Putamen (tissue), 1 donor: ENCODE results near the gene CBLIF.
"Not testable (repeated sequence)": the region's sequence is repeated elsewhere in the genome, so short reads cannot be mapped to it uniquely, and the experiment has no call there.

ENCODE experiments used
- DNase-seq: peaks from one replicate; pipeline ENCODE4 v3.0.0-alpha.2; 2016; ENCODE audit warnings: low spot score

Gene CBLIF

DNA sequence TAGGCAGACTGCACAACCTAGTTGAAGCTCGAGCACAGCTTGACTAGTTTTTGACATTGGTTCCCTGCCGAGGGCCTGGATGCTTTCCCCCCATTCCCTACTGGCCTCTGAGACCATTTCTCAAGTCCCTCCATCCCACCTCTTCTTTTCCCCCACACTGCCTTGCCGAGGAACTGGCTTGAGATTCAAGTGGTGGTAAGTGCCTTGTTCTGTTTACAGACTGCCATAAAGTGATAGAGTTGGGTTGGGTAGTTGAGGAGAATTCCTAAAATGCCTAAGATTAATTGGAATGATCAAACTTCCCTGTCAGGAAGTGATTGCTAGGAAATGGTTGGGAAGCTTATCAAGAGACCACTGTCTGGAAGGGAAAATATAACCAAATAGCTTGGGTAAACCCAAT, 50.9 kb downstream of the CBLIF start:
- no peak for DNase-seq

- no peak for DNase-seq
Observed at GRCh38 chr11:59792507-59792906, 52.8 kb downstream of the CBLIF start.

- DNase-seq = no peak
Observed at GRCh38 chr11:59791639-59792038, 53.7 kb downstream of the CBLIF start.

GRCh38 chr11:59787816-59788215, 57.5 kb downstream of the CBLIF start:
- no peak for DNase-seq

- no peak for DNase-seq
Observed at GRCh38 chr11:59787255-59787588, 58.1 kb downstream of the CBLIF start.

GRCh38 chr11:59785818-59786217, 59.5 kb downstream of the CBLIF start:
- no peak for DNase-seq

- not testable (repeated sequence) for DNase-seq
Observed at GRCh38 chr11:59784441-59784840, 60.9 kb downstream of the CBLIF start.

DNA sequence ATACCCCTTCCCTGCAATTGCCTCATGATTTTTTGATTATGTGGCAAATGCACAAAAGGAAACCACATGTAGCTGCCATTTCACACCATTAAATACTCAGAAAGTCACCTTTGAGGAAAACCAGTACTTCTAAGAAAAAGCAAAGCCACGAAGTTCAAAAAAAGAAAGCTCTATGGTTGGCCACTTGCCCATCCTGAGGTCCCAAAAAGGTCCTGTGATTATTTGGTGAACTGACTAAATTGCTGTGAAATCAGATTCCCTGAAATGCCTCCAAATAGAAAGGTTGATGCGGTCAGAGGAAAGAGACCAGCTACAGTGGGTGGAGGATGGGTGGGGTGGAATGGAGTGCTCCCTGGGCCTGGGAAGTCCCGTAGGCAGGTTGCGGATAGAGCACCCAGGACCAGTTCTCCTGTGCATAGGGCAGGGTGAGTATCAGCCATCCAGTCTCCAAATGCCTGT, 61.6 kb downstream of the CBLIF start:
- DNase-seq = no peak

- no peak for DNase-seq
Observed at GRCh38 chr11:59782080-59782479, 63.2 kb downstream of the CBLIF start.

GRCh38 chr11:59779487-59779886, 65.8 kb downstream of the CBLIF start:
- no peak for DNase-seq
